Measurements from ENCODE around the gene MBD3.
"Not testable (repeated sequence)": the region's sequence is repeated elsewhere in the genome, so short reads cannot be mapped to it uniquely, and the experiment has no call there.

The MBD3 gene

GRCh38 chr19:1533510-1534150 lies 59.0 kb downstream of the MBD3 start:
- DNase-seq: no peak

- DNase-seq: no peak
Observed at GRCh38 chr19:1532003-1532402, 60.7 kb downstream of the MBD3 start.

GRCh38 chr19:1531587-1531986 lies 61.1 kb downstream of the MBD3 start:
- DNase-seq: no peak

DNA sequence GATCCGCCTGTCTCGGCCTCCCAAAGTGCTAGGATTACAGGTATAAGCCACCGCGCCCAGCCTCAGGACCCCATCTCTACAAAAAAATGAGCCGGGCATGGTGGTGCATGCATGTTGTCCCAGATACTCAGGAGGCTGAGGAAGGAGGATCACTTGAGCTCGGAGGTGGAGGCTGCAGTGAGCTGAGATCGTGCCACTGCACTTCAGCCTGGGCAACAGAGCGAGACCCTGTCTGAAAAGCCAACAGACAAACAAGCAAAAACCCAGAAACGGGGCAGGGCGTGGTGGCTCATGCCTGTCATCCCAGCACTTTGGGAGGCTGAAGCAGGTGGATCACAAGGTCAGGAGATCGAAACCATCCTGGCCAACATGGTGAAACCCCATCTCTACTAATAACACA lies 61.8 kb downstream of the MBD3 start:
- not testable (repeated sequence) for DNase-seq

DNA sequence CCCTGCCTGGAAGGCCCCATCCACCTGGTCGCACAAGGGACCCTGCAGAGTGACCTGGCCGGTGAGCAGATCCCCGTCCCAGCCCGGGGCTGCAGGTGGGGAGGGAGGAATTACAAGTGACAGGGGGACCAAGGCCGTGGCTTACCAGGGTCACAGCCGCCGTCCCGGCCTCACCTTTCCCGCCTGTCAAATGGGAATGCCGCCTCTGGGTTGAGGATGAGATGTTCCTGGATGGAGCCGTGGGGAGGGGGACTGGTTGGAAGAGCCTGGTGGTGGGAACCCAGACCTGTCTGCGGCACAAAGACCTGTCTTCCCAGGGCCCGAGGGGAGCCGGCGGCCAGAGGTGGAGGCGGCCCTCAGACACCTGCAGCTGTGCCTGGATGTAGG lies 63.2 kb downstream of the MBD3 start:
- DNase-seq: no peak

GRCh38 chr19:1528596-1529429 lies 63.9 kb downstream of the MBD3 start:
- no peak for DNase-seq

- no peak for DNase-seq
Observed at GRCh38 chr19:1527650-1528309, 64.9 kb downstream of the MBD3 start.

DNA sequence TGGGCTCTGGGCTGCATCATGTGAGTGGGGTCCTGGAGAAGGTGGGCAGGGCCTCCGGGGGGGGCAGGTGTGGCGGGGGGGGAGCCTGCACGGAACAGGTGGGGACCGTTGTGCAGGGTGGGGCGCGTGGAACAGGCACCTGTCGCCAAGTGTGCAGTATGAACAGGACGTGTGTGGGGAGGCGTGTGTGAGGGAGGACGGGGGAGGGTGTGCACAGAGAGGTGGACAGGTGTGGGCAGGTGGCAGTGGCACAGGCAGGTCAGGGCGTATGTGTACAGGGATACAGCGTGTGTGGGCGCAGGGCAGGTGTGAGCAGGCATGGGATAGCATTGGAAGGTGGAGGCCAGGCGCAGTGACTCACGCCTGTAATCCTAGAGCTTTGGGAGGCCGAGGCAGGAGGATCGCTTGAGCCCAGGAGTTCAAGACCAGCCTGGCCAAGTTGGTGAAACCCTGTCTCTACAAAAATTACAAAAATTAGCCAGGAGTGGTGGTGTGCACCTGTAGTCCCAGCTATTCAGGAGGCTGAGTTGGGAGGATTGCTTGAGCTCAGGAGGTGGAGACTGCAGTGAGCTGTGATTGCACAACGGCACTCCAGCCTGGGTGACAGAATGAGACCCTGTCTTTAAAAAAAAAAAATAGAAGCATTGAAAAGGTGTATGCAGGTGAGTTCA lies 65.6 kb downstream of the MBD3 start:
- no peak for DNase-seq

DNA sequence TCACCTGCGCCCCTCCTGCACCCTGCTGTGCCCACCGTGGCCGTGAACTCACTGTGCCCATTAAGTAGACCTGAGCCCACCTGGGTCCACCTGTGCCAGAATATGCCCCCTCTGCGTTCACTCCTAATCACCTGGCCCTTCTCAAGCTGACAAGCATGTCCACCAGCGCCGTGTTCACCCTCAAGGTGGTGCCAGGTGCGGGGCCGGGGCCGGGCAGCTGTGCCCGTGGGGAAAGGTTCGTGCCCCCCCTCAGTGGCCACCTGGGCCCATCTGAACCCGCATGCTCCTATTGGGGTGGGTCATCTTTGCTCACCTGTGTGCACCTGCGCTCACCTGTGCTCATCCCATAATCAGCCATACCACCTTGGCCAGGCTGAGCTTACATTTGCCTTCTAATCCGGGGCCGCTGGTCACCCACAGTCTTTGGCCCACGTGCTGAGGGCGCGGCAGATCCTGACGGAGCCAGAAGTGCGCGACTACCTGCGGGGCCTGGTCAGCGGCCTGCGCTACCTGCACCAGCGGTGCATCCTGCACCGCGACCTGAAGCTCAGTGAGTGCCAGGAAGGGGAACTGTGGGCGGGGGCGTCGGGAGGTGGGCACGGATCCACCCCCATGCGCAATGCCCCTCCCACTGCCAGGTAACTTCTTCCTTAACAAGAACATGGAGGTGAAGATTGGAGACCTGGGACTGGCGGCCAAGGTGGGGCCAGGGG lies 66.4 kb downstream of the MBD3 start:
- DNase-seq: no peak

- DNase-seq: no peak
Observed at GRCh38 chr19:1525343-1525742, 67.3 kb downstream of the MBD3 start.

DNA sequence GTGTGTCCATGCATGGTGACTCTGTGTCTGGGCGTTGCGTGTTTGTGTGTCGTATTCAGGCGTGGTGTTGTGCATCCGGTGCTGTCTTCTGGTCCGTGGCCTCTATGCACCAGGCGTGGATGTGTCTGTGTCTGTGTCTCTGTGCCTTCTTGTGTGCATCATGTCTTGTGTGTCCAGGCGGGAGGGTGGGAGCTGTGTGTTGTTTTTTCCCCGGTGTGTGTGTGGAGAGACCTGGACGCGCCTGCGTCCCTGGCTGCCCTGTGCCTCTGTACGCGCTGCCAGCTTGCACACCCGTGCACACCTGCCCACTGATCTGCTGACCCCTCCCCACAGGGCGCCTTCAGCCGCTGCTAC lies 67.7 kb downstream of the MBD3 start:
- DNase-seq: no peak

DNA sequence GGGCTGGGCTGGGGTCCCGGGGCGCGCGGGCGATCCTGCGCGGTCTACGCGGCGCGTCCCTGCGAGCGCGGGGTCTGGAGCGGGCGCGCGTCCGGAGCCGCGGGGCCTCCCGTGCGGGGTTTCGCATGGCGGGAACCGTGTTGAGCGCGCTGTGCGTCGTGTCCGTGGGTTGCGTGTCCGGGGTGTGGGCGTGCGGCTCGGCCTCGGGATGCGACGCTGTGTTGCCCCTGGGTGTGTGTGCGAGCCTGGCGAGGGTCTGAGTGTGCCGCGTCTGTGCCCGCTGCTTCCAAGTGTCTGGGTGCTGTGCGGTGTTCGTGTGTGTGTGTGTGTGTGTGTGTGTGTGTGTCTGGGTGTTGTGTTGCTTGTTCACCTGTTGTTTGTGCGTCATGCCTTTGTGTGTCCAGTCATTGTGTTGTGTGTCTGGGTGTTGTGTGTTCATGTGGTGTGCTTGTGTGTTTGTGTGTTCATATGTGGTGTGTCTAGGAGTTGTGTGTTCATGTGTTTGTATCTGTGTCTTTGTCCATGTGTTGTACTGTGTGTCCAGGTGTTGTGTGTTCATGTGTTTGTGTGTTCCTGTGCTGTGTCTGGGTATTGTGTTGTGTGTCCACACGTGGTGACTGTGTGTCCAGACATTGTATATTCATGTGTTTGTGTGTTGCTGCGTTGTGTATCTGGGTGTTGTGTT lies 68.2 kb downstream of the MBD3 start:
- DNase-seq: no peak
